Measurements from ENCODE around the gene KAZN.

Gene KAZN

GRCh38 chr1:14926818-14927575 lies 328.5 kb downstream of the KAZN start:
- DNase-seq (ENCODE audit: extremely low read depth, low read depth) = no peak
- no peak for TF ChIP-seq CTCF (IDR thresholded peaks at IDR 0.05; ENCODE audit: low read depth, low read length)

GRCh38 chr1:14928412-14928811 lies 329.9 kb downstream of the KAZN start:
- no peak for DNase-seq (ENCODE audit: extremely low read depth, low read depth)
- TF ChIP-seq CTCF (IDR thresholded peaks at IDR 0.05; ENCODE audit: low read depth, low read length) = no peak

GRCh38 chr1:14928886-14929546 lies 330.5 kb downstream of the KAZN start:
- DNase-seq (ENCODE audit: extremely low read depth, low read depth) = no peak
- no peak for TF ChIP-seq CTCF (IDR thresholded peaks at IDR 0.05; ENCODE audit: low read depth, low read length)

- no peak for DNase-seq (ENCODE audit: extremely low read depth, low read depth)
- TF ChIP-seq CTCF (IDR thresholded peaks at IDR 0.05; ENCODE audit: low read depth, low read length) = no peak
Measured at GRCh38 chr1:14929547-14930246, 331.2 kb downstream of the KAZN start.

GRCh38 chr1:14930247-14930965 lies 331.9 kb downstream of the KAZN start:
- TF ChIP-seq CTCF (IDR thresholded peaks at IDR 0.05; ENCODE audit: low read depth, low read length) = no peak
- DNase-seq (ENCODE audit: extremely low read depth, low read depth) = no peak

GRCh38 chr1:14932034-14932638 lies 333.7 kb downstream of the KAZN start:
- TF ChIP-seq CTCF (IDR thresholded peaks at IDR 0.05; ENCODE audit: low read depth, low read length) = no peak

More at GRCh38 chr1:14932034-14932638, 333.7 kb downstream of the KAZN start:
- DNase-seq (ENCODE audit: extremely low read depth, low read depth) = no peak
